Measurements from ENCODE around the gene CHCHD3.
"Not testable (repeated sequence)": the region's sequence is repeated elsewhere in the genome, so short reads cannot be mapped to it uniquely, and the experiment has no call there.

CHCHD3 gene

GRCh38 chr7:132939495-132939894 lies 142.4 kb downstream of the CHCHD3 start:
- no peak overlapping the region for H3K4me2 ChIP-seq
- no peak for TF ChIP-seq Cebpa-rat (IDR thresholded peaks at IDR 0.05)
- H3K36me3 ChIP-seq, result peaks cover 6 to 47% (median 30%) of the 10 kb centered on the region in 11 experiments; a peak in 21 of 22 replicates

GRCh38 chr7:132937286-132937685 lies 144.6 kb downstream of the CHCHD3 start:
- Histone ChIP-seq H3K9me3 (replicated peaks in 1 of 11) (peaks cover 0 to 12% (median 5%) of the 10 kb centered on the region in 11 experiments; a peak in 6 of 22 replicates), H3K36me3 (peaks cover 17 to 58% (median 30%) of the 10 kb centered on the region in 11 experiments; a peak in 21 of 22 replicates), H3K4me2 (no peak overlapping the region), H3K27ac (no peak overlapping the region), H3K27me3 (no peaks in the 10 kb centered on the region), H3K4me1 (peaks cover 9 to 34% (median 15%) of the 10 kb centered on the region in 10 experiments; a peak in 16 of 20 replicates), H4K20me1 (peaks cover 0 to 5% (median 0%) of the 10 kb centered on the region in 11 experiments; a peak in 2 of 22 replicates), H3K9ac (no peak overlapping the region), H3K4me3 (no peak overlapping the region)
- no peak for TF ChIP-seq Cebpa-rat (IDR thresholded peaks at IDR 0.05)

More at GRCh38 chr7:132939495-132939894, 142.4 kb downstream of the CHCHD3 start:
- Histone ChIP-seq H3K9me3 (replicated peaks in 1 of 11) (peaks cover 0 to 12% (median 5%) of the 10 kb centered on the region in 11 experiments; a peak in 6 of 22 replicates), H3K27me3 (no peaks in the 10 kb centered on the region), H3K4me3 (no peak overlapping the region), H3K27ac (no peak overlapping the region), H3K4me1 (peaks cover 0 to 13% (median 3%) of the 10 kb centered on the region in 10 experiments; a peak in 8 of 20 replicates), H4K20me1 (0 out of 22 replicates have a peak, but pooled peaks cover 0 to 3% (median 0%) of the 10 kb centered on the region in 11 experiments), H3K9ac (no peak overlapping the region)

- no peak overlapping the region for H3K4me2 ChIP-seq
- H3K4me1 ChIP-seq, result peaks cover 8 to 27% (median 12%) of the 10 kb centered on the region in 10 experiments; a peak in 16 of 20 replicates
- TF ChIP-seq Cebpa-rat (IDR thresholded peaks at IDR 0.05), result no peak
- no peak overlapping the region for H3K4me3 ChIP-seq
- H3K27ac ChIP-seq, result no peak overlapping the region
- H3K9me3 ChIP-seq (replicated peaks in 1 of 11), result peaks cover 0 to 12% (median 5%) of the 10 kb centered on the region in 11 experiments; a peak in 6 of 22 replicates
- H3K36me3 ChIP-seq, result peaks cover 11 to 57% (median 22%) of the 10 kb centered on the region in 11 experiments; a peak in 20 of 22 replicates
- H4K20me1 ChIP-seq, result peaks cover 0 to 14% (median 0%) of the 10 kb centered on the region in 11 experiments; a peak in 2 of 22 replicates
- no peak overlapping the region for H3K9ac ChIP-seq
- H3K27me3 ChIP-seq, result no peaks in the 10 kb centered on the region
These were observed 146.3 kb downstream of the CHCHD3 start for GRCh38 chr7:132935608-132936007.

- Histone ChIP-seq H3K4me3 (no peak overlapping the region), H3K9me3 (replicated peaks in 1 of 11) (peaks cover 0 to 12% (median 5%) of the 10 kb centered on the region in 11 experiments; a peak in 6 of 22 replicates), H4K20me1 (peaks cover 0 to 14% (median 0%) of the 10 kb centered on the region in 11 experiments; a peak in 2 of 22 replicates), H3K4me1 (peaks cover 8 to 42% (median 12%) of the 10 kb centered on the region in 10 experiments; a peak in 16 of 20 replicates), H3K27me3 (no peaks in the 10 kb centered on the region), H3K4me2 (0 out of 22 replicates have a peak overlapping the region, but pooled peaks of 2 of the 11 experiments have one; percentile 4 to 11), H3K27ac (no peak overlapping the region), H3K36me3 (peaks cover 12 to 48% (median 23%) of the 10 kb centered on the region in 11 experiments; a peak in 20 of 22 replicates), H3K9ac (no peak overlapping the region)
- TF ChIP-seq Cebpa-rat (IDR thresholded peaks at IDR 0.05), result no peak
These were observed 147.9 kb downstream of the CHCHD3 start for GRCh38 chr7:132934017-132934416.

GRCh38 chr7:132933072-132933458 lies 148.8 kb downstream of the CHCHD3 start:
- peaks cover 8 to 42% (median 12%) of the 10 kb centered on the region in 10 experiments; a peak in 16 of 20 replicates for H3K4me1 ChIP-seq
- peak overlapping the region in 7 of 11 experiments; percentile 2 to 16 (median 5); a peak in 2 of 22 replicates for H3K4me2 ChIP-seq
- no peak overlapping the region for H3K9ac ChIP-seq
- H3K27me3 ChIP-seq, result no peaks in the 10 kb centered on the region
- H3K9me3 ChIP-seq (replicated peaks in 1 of 11), result peaks cover 0 to 12% (median 5%) of the 10 kb centered on the region in 11 experiments; a peak in 6 of 22 replicates
- 0 out of 22 replicates have a peak overlapping the region, but pooled peaks of 2 of the 11 experiments have one; percentile 16 to 21 for H3K27ac ChIP-seq
- peaks cover 6 to 42% (median 25%) of the 10 kb centered on the region in 11 experiments; a peak in 17 of 22 replicates for H3K36me3 ChIP-seq
- peaks cover 0 to 14% (median 0%) of the 10 kb centered on the region in 11 experiments; a peak in 2 of 22 replicates for H4K20me1 ChIP-seq
- H3K4me3 ChIP-seq, result no peak overlapping the region
- TF ChIP-seq Cebpa-rat (IDR thresholded peaks at IDR 0.05), result no peak

- H3K27ac ChIP-seq, result 0 out of 22 replicates have a peak overlapping the region, but pooled peaks of 2 of the 11 experiments have one; percentile 16 to 21
- H3K36me3 ChIP-seq, result peaks cover 6 to 45% (median 30%) of the 10 kb centered on the region in 11 experiments; a peak in 17 of 22 replicates
- no peak for TF ChIP-seq Cebpa-rat (IDR thresholded peaks at IDR 0.05)
- peaks cover 8 to 42% (median 12%) of the 10 kb centered on the region in 10 experiments; a peak in 16 of 20 replicates for H3K4me1 ChIP-seq
- H3K27me3 ChIP-seq, result no peaks in the 10 kb centered on the region
- peaks cover 0 to 12% (median 5%) of the 10 kb centered on the region in 11 experiments; a peak in 6 of 22 replicates for H3K9me3 ChIP-seq (replicated peaks in 1 of 11)
- no peak overlapping the region for H3K9ac ChIP-seq
- no peak overlapping the region for H3K4me3 ChIP-seq
- H4K20me1 ChIP-seq, result peaks cover 0 to 14% (median 0%) of the 10 kb centered on the region in 11 experiments; a peak in 2 of 22 replicates
- peak overlapping the region in 5 of 11 experiments; percentile 2 to 16 (median 4); a peak in 3 of 22 replicates for H3K4me2 ChIP-seq
These were observed 149.4 kb downstream of the CHCHD3 start for GRCh38 chr7:132932296-132933071.

GRCh38 chr7:132930881-132931280 lies 151.0 kb downstream of the CHCHD3 start:
- Histone ChIP-seq H3K4me3 (no peak overlapping the region), H3K4me2 (0 out of 22 replicates have a peak overlapping the region, but pooled peaks of 1 of the 11 experiments have one; percentile 13), H3K9ac (no peak overlapping the region), H3K4me1 (peaks cover 8 to 42% (median 12%) of the 10 kb centered on the region in 10 experiments; a peak in 16 of 20 replicates), H3K9me3 (replicated peaks in 1 of 11) (peaks cover 0 to 5% (median 2%) of the 10 kb centered on the region in 11 experiments; a peak in 6 of 22 replicates), H4K20me1 (peaks cover 0 to 18% (median 0%) of the 10 kb centered on the region in 11 experiments; a peak in 3 of 22 replicates), H3K36me3 (peaks cover 13 to 53% (median 40%) of the 10 kb centered on the region in 11 experiments; a peak in 19 of 22 replicates), H3K27ac (no peak overlapping the region), H3K27me3 (no peaks in the 10 kb centered on the region)
- TF ChIP-seq Cebpa-rat (IDR thresholded peaks at IDR 0.05), result no peak

- 0 out of 22 replicates have a peak overlapping the region, but pooled peaks of 2 of the 11 experiments have one; percentile 9 to 22 for H3K27ac ChIP-seq
- H3K9me3 ChIP-seq (replicated peaks in 1 of 11); H3K27me3 ChIP-seq; H3K9ac ChIP-seq; H3K4me3 ChIP-seq: not testable (repeated sequence)
- H4K20me1 ChIP-seq, result peaks cover 0 to 19% (median 0%) of the 10 kb centered on the region in 11 experiments; a peak in 3 of 22 replicates
- peaks cover 14 to 54% (median 37%) of the 10 kb centered on the region in 11 experiments; a peak in 17 of 22 replicates for H3K36me3 ChIP-seq
- H3K4me1 ChIP-seq, result peaks cover 8 to 42% (median 12%) of the 10 kb centered on the region in 10 experiments; a peak in 16 of 20 replicates
- peak overlapping the region in 4 of 11 experiments; percentile 13 to 39 (median 17); a peak in 7 of 22 replicates for H3K4me2 ChIP-seq
These were observed 151.9 kb downstream of the CHCHD3 start for GRCh38 chr7:132929944-132930343.
